KMS-11 (cell line): ENCODE measurements around the gene SPTBN5.

Experiments
- H2AFZ ChIP-seq: fragments of 200-600 bp; sonication (generic); 2 replicates; pipeline ENCODE4 v1.6.1; 2016; ENCODE audit warnings: antibody characterized with exemption, mixed run types, low read depth
- H3K27ac ChIP-seq: fragments of 200-600 bp; sonication (generic); 2 replicates; pipeline ENCODE4 v1.6.1; 2016; ENCODE audit warnings: mild to moderate bottlenecking, mixed run types
- H3K27me3 ChIP-seq: fragments of 200-600 bp; sonication (generic); 2 replicates; pipeline ENCODE4 v1.6.1; 2017; ENCODE audit warnings: mild to moderate bottlenecking, low read depth, mixed run types, moderate library complexity; ENCODE audit not compliant: insufficient read depth
- H3K36me3 ChIP-seq: fragments of 200-600 bp; sonication (generic); 2 replicates; pipeline ENCODE4 v1.6.1; 2017; ENCODE audit warnings: mild to moderate bottlenecking, mixed run types; ENCODE audit not compliant: insufficient read depth
- H3K4me1 ChIP-seq: fragments of 200-600 bp; sonication (generic); 2 replicates; pipeline ENCODE4 v1.6.1; 2016; ENCODE audit warnings: mild to moderate bottlenecking, low read depth, mixed run types; ENCODE audit not compliant: poor library complexity, severe bottlenecking
- H3K4me2 ChIP-seq: fragments of 200-600 bp; sonication (generic); 2 replicates; pipeline ENCODE4 v1.7.0; 2016; ENCODE audit warnings: mild to moderate bottlenecking, mixed run types
- H3K4me3 ChIP-seq: fragments of 200-600 bp; sonication (generic); IDR thresholded peaks from 2 replicates; pipeline ENCODE4 v1.6.1; 2017; ENCODE audit warnings: low read depth, low read length, mixed read lengths; ENCODE audit not compliant: insufficient read depth
- H3K79me2 ChIP-seq: fragments of 200-600 bp; sonication (generic); 2 replicates; pipeline ENCODE4 v1.6.1; 2016; ENCODE audit warnings: low read depth, mixed run types; ENCODE audit not compliant: insufficient read depth
- H3K9ac ChIP-seq: fragments of 200-600 bp; sonication (generic); 2 replicates; pipeline ENCODE4 v1.6.1; 2016; ENCODE audit warnings: mild to moderate bottlenecking, mixed run types
- H4K20me1 ChIP-seq: fragments of 200-600 bp; sonication (generic); 2 replicates; pipeline ENCODE4 v1.6.1; 2016; ENCODE audit warnings: mild to moderate bottlenecking, mixed run types; ENCODE audit not compliant: insufficient read depth
- TF ChIP-seq, protein P1 (sequence below): fragments of 200-600 bp; sonication (generic); conservative IDR thresholded peaks from 2 replicates; pipeline ENCODE4 v1.6.1; 2017; ENCODE audit warnings: low read depth, mild to moderate bottlenecking, antibody characterized with exemption, low read length, moderate library complexity, mixed read lengths

Gene SPTBN5

GRCh38 chr15:41839781-41840491 lies 53.9 kb downstream of the SPTBN5 start:
- H4K20me1 ChIP-seq, result no peaks in the 10 kb centered on the region

GRCh38 chr15:41838400-41838897 lies 55.4 kb downstream of the SPTBN5 start, which contains the start of gene PLA2G4B:
TSS of gene PLA2G4B (plus strand) at chr15:41838847. CDS start at chr15:41838914, 67 bp downstream.
- Histone ChIP-seq H2AFZ (no peak within 1 kb of the TSS), H3K36me3 (no peaks in the 10 kb centered on the region), H3K4me3 (no peak within 1 kb of the TSS), H3K27ac (no peak within 1 kb of the TSS), H3K4me2 (no peak within 1 kb of the TSS), H3K27me3 (no peaks in the 10 kb centered on the region), H3K9ac (no peak within 1 kb of the TSS), H3K4me1 (no peaks in the 10 kb centered on the region), H4K20me1 (no peaks in the 10 kb centered on the region), H3K79me2 (no peaks in the 10 kb centered on the region)
- TF ChIP-seq, protein P1, sequence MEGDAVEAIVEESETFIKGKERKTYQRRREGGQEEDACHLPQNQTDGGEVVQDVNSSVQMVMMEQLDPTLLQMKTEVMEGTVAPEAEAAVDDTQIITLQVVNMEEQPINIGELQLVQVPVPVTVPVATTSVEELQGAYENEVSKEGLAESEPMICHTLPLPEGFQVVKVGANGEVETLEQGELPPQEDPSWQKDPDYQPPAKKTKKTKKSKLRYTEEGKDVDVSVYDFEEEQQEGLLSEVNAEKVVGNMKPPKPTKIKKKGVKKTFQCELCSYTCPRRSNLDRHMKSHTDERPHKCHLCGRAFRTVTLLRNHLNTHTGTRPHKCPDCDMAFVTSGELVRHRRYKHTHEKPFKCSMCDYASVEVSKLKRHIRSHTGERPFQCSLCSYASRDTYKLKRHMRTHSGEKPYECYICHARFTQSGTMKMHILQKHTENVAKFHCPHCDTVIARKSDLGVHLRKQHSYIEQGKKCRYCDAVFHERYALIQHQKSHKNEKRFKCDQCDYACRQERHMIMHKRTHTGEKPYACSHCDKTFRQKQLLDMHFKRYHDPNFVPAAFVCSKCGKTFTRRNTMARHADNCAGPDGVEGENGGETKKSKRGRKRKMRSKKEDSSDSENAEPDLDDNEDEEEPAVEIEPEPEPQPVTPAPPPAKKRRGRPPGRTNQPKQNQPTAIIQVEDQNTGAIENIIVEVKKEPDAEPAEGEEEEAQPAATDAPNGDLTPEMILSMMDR, result no peak

More at GRCh38 chr15:41839781-41840491, 53.9 kb downstream of the SPTBN5 start:
- Histone ChIP-seq H3K27ac (no peak overlapping the region), H3K4me3 (no peak overlapping the region), H3K4me2 (no peak overlapping the region), H3K36me3 (no peaks in the 10 kb centered on the region), H3K9ac (no peak overlapping the region), H3K79me2 (no peaks in the 10 kb centered on the region), H3K4me1 (no peaks in the 10 kb centered on the region), H3K27me3 (no peaks in the 10 kb centered on the region), H2AFZ (no peak overlapping the region)
- TF ChIP-seq, protein P1, result no peak

DNA sequence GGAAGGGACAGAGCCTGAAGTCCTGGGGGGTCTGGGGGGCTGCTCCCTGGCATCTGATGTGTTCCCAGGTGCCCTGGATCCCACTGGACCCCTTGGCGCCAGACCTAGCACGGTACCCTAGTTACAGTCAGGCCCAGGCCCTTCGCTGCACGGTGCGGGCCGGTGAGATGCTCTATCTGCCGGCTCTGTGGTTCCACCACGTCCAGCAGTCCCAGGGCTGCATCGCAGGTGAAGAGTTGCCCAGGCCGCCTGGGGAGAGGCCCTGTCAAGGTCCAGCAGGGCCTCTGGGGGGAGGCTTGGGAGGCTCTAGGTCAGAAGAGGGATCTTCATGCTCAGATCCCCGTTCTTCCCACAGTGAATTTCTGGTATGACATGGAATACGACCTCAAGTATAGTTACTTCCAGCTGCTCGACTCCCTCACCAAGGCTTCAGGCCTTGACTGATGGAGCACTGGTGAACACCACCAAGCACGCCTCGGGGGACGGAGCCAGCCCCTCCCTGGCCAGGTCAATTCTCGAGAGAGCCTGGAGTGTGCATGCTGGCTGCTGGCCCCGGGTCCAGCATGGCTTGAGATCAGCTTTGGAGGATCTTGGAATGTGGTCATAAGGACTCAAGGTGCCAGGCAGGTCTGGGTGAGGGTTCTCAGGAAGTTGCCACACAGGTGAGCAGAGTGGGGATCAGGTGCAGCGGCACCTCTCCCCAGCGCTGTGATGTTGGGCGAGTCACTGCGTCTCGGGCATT lies 57.0 kb downstream of the SPTBN5 start:
- H3K79me2 ChIP-seq, result no peaks in the 10 kb centered on the region
- no peaks in the 10 kb centered on the region for H4K20me1 ChIP-seq
- no peak overlapping the region for H3K4me3 ChIP-seq
- no peak overlapping the region for H3K9ac ChIP-seq
- no peak overlapping the region for H3K4me2 ChIP-seq
- no peaks in the 10 kb centered on the region for H3K36me3 ChIP-seq
- H3K27ac ChIP-seq, result no peak overlapping the region
- no peak overlapping the region for H2AFZ ChIP-seq
- TF ChIP-seq, protein P1, result no peak
- H3K4me1 ChIP-seq, result no peaks in the 10 kb centered on the region
- no peaks in the 10 kb centered on the region for H3K27me3 ChIP-seq

GRCh38 chr15:41836073-41836472 lies 57.8 kb downstream of the SPTBN5 start:
- no peak overlapping the region for H2AFZ ChIP-seq
- H3K27ac ChIP-seq, result no peak overlapping the region
- TF ChIP-seq, protein P1, result no peak
- H4K20me1 ChIP-seq, result no peaks in the 10 kb centered on the region
- no peak overlapping the region for H3K4me2 ChIP-seq
- H3K9ac ChIP-seq, result no peak overlapping the region
- H3K36me3 ChIP-seq, result no peaks in the 10 kb centered on the region
- no peaks in the 10 kb centered on the region for H3K79me2 ChIP-seq
- peaks cover 4% of the 10 kb centered on the region for H3K4me1 ChIP-seq
- no peaks in the 10 kb centered on the region for H3K27me3 ChIP-seq
- no peak overlapping the region for H3K4me3 ChIP-seq
